OCI-M2 (cell line): ENCODE data around the gene NARF.
"Not testable (repeated sequence)": the region's sequence is repeated elsewhere in the genome, so short reads cannot be mapped to it uniquely, and the experiment has no call there.

Experiments used
- DNase-seq: peaks from one replicate; lab custom pipeline; 2025; ENCODE audit not compliant: unreplicated experiment; lab: John Stamatoyannopoulos, UW

Gene NARF

DNA sequence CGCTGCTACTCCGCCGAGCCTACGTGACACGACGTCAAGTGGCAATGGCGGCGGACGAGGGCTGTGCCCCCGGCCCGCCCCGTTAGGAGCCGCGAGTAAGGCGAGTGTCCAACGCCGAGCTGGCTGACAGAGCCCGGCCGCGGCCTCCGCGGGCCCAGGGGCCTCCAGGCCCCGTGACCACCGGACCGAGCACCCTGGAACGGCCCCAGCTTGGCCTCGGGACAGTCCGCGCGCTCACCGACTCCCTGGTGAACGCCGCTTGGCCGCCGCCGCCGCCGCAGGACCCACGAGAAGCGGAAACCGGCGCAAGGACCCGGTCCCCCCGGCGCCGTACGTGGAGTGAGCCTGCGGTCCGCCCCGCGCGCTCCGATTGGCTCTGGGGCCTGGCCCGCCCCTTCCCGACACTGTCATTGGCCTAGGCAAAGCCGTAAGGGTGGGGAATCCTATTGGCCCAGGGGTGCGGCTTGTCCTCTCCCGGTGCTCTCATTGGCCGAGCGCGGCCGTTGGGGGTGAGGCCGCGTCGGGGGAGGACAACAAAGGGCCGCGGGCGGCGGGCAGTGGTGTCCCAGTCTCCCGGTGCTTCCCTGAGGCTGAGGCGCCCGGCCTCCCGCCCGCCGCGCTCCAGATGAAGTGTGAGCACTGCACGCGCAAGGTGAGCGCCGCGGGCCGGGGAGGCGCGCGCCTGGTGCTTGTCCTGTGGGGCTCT, at the start of gene NARF:
Gene NARF (plus strand): TSS at position 563 of the 706 bp plus-strand sequence. CDS start 63 bp downstream, at position 626.
- DNase-seq, result peak; percentile 75

DNA sequence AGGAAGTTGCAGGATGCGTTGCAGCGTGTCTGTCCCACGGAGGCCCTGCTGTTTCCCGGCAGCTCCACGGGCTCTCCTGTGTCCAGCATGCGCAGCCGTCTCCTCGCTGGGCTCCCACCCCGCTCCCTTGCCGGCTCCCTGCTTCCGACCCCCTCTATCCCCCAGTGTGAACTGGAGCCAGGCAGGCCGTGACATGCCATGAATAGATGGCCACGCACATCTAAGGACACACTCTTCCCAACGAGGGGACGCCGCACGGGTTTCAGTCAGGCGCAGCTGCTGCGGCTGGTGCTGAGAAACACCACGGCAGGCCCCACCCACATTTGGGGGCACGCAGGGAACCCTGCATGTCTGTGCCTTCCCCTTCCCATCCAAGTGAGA, 49.6 kb upstream of the NARF start:
- DNase-seq, result no peak

GRCh38 chr17:82410014-82410716, 48.4 kb upstream of the NARF start:
- DNase-seq, result no peak

DNA sequence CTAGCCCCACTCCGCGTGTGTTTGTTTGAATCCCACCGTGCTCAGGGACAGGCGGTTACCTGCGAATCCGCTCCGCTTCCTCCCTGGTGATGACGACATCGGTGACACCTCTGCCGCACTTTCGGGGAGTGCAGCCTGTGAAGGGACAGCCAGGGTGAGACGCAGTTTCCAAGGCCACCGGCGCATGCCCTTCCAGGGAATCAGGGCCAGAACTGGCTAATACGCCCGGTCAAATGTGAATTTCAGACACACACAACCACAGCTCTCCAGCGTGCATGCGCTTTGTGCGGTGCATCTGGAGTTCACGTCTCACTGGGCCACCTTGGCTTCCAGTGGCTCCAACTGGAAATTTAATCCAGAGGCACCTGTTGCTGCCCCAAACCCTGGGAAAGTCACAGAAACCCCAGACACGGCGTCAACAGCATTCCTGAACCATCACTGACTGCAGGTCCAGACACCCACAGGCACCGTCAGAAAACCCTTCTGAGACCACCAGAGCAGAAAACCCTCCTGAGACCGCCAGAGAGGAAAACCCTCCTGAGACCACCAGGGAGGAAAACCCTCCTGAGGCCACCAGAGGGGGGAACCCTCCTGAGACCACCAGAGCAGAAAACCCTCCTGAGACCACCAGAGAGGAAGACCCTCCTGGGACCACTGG, 47.0 kb upstream of the NARF start:
- DNase-seq, result no peak

DNA sequence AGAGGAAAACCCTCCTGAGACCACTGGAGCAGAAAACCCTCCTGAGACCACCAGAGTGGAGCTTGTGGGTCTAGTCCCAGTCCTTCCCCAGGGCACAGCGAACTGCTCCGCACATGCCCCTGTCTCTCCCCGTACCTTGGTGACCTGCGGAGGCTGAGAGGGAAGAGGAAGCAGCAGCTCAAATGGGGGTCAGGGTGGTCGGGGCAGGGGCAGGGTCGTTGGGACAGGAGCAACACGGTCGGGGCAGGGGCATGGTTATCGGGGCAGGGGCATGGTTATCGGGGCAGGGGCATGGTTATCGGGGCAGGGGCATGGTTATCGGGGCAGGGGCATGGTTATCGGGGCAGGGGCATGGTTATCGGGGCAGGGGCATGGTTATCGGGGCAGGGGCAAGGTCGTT, 46.5 kb upstream of the NARF start:
- DNase-seq, result not testable (repeated sequence)

DNA sequence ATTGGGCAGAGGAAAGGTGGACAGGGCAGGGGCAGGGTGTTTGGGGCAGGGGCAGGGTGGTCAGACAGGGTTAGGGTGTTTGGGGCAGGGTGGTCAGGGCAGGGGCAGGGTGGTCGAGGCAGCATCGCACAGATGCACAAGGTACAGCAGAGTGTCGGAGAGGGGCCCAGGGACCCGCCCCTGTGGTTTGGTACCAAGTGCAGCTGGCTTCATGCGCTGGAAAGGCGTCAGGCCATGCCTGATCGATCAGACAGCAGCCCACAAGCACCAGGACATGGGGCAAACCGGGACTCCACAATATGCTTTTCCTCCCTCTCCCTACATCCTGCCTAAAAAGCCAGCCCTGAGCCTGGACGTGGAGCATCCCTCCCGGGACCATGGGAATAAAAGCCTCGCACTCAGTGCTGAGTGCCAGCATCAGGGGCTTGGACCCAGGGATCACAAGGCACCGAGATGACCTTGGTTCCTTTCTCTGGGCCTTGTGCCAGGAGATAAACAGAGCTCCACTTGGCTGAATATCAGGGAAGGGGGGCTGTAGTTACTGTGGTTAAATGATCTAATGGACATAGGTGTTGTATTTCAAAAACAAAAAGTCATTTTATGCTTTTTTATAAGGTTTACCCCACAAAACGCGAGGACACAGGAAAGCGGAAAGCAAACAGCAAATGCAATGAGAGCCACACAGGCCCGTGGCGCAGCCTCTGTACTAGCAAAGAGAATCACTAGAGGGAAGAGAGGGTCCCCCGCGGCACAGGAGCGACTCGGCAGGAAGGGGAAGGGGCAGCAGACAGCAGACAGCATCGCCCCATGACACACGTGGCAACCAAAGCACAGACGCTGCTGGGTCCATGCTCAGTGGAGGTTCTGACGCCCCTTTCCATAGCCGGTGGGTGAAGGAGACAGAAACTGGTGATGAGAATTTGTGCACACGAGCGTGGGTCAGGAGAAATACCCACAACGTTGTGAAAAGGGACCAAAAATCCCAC, 45.7 kb upstream of the NARF start:
- no peak for DNase-seq

DNA sequence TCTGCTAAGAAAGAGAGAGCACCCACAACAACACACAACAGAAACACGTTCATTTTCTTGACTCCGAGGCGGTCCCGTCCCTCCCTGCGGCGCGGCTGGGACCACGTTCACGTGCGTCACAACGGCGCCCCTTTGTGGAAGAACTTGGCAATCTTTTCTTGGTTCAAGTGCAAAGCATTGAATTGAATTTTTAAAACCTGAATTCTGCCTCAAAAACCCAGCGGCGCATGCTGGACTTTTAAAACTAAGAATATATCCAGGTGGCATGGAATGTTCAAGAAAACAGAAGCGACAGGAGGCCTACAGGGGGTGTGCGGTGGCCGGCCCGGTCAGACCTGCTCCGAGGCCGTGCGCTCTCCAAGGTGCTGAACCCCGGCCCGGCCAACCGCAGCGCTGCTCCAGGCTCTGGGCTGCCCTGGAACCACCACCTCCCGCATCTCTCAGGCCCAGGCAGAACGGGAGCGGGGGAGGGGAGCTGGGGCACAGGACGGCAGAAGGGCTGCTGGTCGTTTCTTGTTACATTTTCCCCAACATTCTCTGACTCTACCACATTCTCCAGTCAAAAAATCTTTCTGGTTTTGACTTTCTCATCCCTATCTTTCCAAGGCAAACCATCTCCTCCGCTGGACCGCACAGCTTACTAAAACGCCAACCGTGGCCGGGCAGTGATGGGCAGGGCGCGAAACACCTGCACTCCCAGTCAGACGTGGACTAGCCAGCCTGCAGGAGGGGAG, 43.8 kb upstream of the NARF start:
- no peak for DNase-seq

GRCh38 chr17:82415336-82415735, 43.2 kb upstream of the NARF start:
- DNase-seq, result no peak

DNA sequence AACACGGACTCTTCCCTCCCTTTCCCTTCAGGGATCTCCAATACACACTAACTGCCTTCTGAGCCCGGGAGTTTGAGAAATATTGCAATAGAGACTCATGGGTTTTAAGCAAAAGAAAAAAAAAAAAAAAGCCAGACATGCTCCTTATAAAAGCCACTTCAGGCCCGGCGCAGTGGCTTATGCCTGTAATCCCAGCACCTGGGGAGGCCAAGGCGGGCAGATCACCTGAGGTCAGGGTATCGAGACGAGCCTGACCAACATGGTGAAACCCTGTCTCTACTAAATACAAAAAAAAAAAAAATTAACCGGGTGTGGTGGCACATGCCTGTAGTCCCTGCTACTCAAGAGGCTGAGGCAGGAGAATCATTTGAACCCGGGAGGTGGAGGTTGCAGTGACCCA, 42.8 kb upstream of the NARF start:
- no peak for DNase-seq

- DNase-seq, result no peak
These were observed 42.3 kb upstream of the NARF start for GRCh38 chr17:82416264-82416663.

GRCh38 chr17:82416771-82417170, 41.8 kb upstream of the NARF start:
- no peak for DNase-seq

GRCh38 chr17:82418001-82418986, 40.2 kb upstream of the NARF start, which contains the start of the genes HEXD and OGFOD3:
Gene HEXD (plus strand): TSS chr17:82418347. CDS start chr17:82419800, 1,453 bp downstream.
Gene OGFOD3 (minus strand): TSS chr17:82418586. CDS start chr17:82418485, 101 bp downstream.
- DNase-seq, result no peak

DNA sequence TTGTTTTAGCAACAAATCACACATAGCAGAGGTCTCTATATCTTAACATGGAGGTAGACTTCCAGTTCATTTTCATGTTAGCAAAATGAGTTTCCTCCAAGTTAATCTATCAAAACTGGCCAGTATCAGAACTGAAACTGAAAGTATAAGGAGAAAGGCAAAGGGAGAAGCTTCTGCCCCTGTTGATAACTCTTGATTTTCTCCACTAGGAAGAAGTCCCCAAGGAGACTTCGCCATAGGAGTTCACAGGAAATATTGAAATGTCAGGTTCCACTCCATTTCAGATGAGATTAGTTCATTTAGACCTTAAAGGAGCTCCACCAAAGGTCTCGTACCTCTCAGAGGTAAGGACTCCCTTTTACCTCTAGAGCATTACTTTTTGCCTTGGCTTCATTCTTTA, 39.0 kb upstream of the NARF start:
- no peak for DNase-seq

DNA sequence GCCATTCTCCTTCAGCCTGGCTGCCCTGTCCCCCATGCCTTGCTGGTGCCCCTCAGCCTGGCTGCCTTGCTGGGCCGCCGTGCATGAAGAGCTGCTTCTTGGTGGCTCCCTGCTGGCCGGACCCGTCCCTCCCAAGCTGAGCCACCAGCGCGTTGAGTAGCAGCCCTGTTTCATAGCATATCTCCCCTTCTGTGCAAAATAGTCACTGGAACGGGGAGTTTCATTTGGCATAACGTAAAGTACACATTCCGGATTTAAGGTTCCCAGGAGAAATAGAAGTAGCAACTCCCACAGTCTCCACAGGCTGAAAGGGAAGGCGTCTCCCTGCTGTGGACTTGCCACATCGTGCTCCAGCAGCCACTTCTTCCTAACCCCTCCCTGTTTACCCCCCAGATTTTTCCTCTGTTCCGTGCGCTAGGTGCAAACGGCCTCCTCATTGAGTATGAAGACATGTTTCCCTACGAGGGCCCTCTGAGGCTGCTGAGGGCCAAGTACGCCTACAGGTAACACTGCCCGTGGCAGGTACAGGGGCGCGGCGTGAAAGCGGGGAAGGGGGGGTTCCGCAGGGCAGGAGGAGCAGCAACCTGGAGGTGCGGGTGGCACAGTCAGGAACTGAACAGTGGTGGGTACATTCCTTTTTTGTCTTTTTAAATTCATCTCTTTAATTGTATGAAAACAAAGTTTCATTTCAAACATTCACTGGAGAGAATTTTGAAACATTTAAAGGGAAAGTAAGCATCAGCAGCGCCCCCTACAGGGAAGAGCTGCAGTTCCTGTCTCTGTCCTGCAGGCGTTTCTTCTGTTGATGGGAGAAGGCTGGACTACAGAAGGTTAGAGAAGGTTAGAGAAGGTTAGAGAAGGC, 34.3 kb upstream of the NARF start:
- DNase-seq, result no peak

DNA sequence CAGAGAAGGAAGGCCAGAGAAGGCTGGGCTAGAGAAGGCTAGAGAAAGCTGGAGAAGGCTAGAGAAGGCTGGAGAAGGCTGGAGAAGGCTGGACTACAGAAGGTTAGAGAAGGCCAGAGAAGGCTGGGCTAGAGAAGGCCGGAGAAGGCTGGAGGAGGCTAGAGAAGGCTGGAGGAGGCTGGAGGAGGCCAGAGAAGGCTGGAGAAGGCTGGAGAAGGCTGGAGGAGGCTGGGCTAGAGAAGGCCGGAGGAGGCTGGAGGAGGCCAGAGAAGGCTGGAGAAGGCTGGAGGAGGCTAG, 33.7 kb upstream of the NARF start:
- no peak for DNase-seq

- no peak for DNase-seq
These were observed 30.0 kb upstream of the NARF start for GRCh38 chr17:82428546-82428945.

DNA sequence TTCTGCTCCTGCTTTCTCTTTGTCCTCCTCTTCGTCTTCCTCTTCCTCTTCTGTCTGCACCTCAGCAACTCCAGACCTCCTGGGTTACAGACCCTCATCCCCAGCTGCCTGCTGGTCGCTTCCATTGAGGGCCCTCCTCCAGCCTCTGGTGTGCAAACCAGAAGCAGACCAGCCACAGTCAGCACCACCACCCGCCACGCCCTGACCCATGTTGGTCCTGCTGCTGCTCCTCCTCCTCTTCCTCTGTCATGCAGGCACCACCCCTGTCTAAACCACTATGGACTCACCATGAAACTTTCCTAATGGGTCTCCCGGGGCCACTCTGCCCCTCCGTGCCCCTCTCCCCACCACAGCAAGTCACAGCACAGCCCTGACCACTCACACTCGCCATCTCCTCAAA, 28.7 kb upstream of the NARF start:
- DNase-seq, result no peak

GRCh38 chr17:82432017-82432416, 26.5 kb upstream of the NARF start:
- no peak for DNase-seq
